SU-DHL-6 (cell line): Measurements from ENCODE around the gene ID1.

Source experiments
- EZH2phosphoT487 ChIP-seq: fragments of 200-600 bp; sonication (generic), shearing (Covaris generic); conservative IDR thresholded peaks from 2 replicates; pipeline ENCODE4 v1.6.1; 2018; ENCODE audit warnings: mild to moderate bottlenecking, antibody characterized with exemption, low read length, moderate library complexity, mixed read lengths
- TF ChIP-seq, protein P1 (sequence below): fragments of 200-600 bp; sonication (generic); IDR thresholded peaks from one replicate; pipeline ENCODE4 v1.5.1; 2017; ENCODE audit warnings: antibody characterized with exemption, mild to moderate bottlenecking, low read length, moderate library complexity; ENCODE audit not compliant: insufficient read depth, poor library complexity, severe bottlenecking

DNA sequence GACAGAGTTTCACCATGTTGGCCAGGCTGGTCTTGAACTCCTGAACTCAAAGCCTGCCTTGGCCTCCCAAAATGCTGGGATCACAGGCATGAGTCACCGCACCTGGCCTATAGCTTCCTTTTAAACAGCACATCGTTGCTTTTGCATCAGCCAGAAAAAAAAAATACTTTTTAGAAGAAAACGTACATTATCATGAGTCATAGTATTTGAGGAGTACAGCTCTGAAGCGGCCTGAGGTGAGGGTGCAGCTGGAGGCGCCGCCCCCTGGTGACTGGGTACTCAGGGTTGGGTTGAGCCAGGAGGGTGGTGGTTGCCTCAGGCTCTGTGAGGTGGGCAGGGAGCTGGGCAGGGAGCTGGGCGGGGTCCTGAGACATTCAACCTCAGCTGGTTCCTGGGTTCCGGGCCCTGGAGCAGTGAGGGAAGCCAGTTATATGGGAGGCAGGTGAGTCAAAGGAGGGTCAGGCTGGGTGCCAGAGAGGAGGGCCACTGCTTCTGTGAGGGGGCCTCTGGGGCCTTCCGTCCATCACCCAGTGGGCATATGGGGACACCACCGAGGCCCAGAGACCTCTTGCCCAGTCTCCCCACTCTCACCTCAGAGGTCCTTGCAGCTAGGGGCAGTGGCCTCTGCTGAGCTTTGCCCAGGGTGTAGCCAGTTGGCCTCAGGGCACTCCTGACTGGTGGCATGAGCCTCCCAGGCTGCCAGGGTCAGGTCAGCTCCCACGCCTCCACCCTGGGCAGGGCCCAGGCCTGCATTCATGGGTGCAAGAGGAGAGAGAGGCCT, 11.7 kb upstream of the ID1 start:
- TF ChIP-seq, protein P1, sequence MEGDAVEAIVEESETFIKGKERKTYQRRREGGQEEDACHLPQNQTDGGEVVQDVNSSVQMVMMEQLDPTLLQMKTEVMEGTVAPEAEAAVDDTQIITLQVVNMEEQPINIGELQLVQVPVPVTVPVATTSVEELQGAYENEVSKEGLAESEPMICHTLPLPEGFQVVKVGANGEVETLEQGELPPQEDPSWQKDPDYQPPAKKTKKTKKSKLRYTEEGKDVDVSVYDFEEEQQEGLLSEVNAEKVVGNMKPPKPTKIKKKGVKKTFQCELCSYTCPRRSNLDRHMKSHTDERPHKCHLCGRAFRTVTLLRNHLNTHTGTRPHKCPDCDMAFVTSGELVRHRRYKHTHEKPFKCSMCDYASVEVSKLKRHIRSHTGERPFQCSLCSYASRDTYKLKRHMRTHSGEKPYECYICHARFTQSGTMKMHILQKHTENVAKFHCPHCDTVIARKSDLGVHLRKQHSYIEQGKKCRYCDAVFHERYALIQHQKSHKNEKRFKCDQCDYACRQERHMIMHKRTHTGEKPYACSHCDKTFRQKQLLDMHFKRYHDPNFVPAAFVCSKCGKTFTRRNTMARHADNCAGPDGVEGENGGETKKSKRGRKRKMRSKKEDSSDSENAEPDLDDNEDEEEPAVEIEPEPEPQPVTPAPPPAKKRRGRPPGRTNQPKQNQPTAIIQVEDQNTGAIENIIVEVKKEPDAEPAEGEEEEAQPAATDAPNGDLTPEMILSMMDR, result no peak
- TF ChIP-seq EZH2phosphoT487, result no peak
